Measurements from ENCODE around the gene ZBTB7A.

- TF ChIP-seq CTCF (conservative IDR thresholded peaks at IDR 0.05; ENCODE audit: low read length) (no peak), EZH2phosphoT487 (IDR thresholded peaks at IDR 0.05; ENCODE audit: borderline replicate concordance) (no peak)
These were observed 35.8 kb upstream of the ZBTB7A start for GRCh38 chr19:4102339-4103079.

Data from Loucy (cell line).